GM21367 (cell line): ENCODE data around the gene MINDY1.

Experiments
- ATAC-seq: cut with Tn5 transposase; IDR thresholded peaks from one replicate; pipeline ENCODE4 v1.9.1; 2021; ENCODE audit not compliant: unreplicated experiment

The MINDY1 gene, protein sequence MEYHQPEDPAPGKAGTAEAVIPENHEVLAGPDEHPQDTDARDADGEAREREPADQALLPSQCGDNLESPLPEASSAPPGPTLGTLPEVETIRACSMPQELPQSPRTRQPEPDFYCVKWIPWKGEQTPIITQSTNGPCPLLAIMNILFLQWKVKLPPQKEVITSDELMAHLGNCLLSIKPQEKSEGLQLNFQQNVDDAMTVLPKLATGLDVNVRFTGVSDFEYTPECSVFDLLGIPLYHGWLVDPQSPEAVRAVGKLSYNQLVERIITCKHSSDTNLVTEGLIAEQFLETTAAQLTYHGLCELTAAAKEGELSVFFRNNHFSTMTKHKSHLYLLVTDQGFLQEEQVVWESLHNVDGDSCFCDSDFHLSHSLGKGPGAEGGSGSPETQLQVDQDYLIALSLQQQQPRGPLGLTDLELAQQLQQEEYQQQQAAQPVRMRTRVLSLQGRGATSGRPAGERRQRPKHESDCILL

GRCh38 chr1:151006327-151007052, at the start of gene MINDY1:
MINDY1 (minus strand) TSS chr1:151006902; CDS start chr1:151002617, 4,285 bp downstream.
- peak; percentile 43 for ATAC-seq

DNA sequence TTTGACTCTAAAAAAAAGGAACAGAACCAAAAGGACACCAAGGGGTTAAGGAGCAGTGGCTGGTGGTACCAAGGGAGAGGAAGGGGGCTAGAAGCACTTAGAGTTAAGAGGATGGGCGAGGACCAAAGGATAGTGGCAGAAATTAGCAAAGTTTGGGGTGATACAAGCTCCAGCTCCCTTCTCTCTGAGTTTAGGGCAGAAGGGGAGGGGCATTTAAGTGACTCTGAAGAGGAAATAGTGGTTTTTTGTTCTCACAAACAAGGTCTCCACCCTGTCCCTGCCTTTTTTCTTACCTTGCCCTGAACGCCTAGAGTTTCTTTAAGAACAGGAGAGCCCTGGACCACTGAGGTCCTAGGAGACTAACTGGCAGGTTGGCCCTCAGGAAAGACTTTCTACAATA, 49.4 kb upstream of the MINDY1 start:
- ATAC-seq: no peak

DNA sequence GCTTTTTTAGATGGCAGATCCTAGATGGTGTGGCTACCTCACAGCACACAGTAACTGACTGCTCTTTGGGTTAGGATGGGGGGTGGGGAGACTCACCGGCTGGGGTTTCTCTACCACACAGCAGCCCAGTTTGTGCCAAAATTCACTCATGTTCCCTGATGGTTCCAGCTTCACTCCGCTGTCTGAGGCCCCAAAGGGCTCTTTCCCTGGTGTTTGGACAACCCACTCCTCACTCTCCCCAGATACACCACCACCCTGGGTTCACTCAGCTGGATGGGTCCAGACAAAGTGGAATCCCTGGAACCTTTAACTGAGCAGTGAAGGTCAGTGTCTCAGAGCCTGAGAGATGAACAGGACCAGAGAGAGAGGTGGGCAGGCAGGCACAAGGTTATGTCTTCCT, 48.9 kb upstream of the MINDY1 start:
- no peak for ATAC-seq

DNA sequence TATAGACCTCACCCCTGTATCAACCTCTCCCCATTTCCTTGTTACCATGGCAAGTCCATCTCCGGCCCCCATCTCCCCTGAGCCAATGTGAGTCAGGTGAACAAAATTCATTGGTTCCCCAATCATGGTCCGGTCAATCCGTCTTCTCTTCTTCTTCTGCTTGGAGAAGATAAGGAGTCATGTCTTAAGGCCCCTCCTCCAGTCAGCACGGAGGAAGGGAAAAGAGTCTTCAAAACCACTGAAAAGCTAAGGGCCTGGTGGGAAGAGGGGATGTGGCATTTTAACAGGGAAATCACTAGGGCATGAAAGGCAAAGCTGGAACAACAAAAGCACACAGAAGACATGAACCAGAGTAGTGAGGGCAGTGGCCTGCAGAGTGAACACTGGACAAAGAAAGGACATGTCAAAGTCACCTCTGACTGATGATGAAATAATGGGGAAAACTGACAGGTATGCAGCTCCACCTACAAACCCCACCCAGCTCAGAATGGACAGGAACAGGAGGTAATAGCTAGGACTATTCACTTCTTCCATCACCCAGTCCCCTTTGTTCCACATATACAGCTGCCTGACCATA, 48.4 kb upstream of the MINDY1 start:
- no peak for ATAC-seq

- ATAC-seq: no peak
Measured at GRCh38 chr1:151051356-151052009, 44.8 kb upstream of the MINDY1 start.

DNA sequence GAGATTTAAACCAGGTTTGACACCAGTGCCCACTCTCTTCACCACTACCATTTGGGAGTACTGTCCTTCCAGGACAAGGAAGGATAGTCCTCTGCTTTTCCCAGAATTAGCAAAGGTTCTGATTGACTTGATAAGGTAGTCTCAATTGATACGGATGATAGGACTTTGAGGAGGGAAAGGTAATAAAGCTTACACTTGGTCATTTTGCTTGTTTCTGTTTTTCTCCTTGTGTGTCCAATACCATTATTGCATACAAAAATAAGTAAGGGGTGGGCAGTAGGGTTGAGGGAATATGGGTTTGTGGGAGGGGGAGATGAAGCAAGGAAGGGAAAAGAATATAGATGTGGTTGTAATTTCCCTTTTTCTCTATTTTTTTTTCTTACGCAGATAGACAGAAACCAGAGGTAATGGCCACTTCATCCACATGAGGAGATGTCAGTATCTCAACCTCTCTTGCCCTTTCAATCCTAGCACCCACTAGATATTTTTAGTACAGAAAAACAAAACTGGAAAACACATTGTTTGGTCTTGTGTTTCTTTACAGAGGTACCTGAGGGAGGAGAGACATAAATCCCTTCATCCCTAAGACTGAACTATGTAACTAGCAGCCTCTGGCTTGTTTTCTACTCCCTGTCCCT, 43.5 kb upstream of the MINDY1 start:
- no peak for ATAC-seq

- ATAC-seq: no peak
Measured at GRCh38 chr1:151049458-151049857, 42.8 kb upstream of the MINDY1 start.

- ATAC-seq: no peak
Measured at GRCh38 chr1:151048645-151049032, 41.9 kb upstream of the MINDY1 start.

DNA sequence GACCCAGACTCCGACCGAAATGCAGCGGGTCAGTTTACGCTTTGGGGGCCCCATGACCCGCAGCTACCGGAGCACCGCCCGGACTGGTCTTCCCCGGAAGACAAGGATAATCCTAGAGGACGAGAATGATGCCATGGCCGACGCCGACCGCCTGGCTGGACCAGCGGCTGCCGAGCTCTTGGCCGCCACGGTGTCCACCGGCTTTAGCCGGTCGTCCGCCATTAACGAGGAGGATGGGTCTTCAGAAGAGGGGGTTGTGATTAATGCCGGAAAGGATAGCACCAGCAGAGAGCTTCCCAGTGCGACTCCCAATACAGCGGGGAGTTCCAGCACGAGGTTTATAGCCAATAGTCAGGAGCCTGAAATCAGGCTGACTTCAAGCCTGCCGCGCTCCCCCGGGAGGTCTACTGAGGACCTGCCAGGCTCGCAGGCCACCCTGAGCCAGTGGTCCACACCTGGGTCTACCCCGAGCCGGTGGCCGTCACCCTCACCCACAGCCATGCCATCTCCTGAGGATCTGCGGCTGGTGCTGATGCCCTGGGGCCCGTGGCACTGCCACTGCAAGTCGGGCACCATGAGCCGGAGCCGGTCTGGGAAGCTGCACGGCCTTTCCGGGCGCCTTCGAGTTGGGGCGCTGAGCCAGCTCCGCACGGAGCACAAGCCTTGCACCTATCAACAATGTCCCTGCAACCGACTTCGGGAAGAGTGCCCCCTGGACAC, 41.4 kb upstream of the MINDY1 start:
- ATAC-seq: no peak

DNA sequence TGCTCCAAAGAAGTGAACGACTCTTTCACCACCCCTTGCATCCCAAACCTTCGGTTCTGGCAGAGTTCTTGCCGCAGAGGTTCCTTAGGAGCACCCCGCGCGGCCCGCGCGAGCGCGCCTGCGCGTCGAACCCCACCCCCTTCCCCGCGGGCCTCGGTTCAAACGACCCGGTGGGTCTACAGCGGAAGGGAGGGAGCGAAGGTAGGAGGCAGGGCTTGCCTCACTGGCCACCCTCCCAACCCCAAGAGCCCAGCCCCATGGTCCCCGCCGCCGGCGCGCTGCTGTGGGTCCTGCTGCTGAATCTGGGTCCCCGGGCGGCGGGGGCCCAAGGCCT, 40.9 kb upstream of the MINDY1 start, which contains the start of gene C1orf56:
Gene C1orf56 (plus strand): TSS at position 161 of the 334 bp plus-strand sequence. CDS start 97 bp downstream, at position 258.
- no peak for ATAC-seq

GRCh38 chr1:151043163-151043562, 36.5 kb upstream of the MINDY1 start:
- no peak for ATAC-seq

DNA sequence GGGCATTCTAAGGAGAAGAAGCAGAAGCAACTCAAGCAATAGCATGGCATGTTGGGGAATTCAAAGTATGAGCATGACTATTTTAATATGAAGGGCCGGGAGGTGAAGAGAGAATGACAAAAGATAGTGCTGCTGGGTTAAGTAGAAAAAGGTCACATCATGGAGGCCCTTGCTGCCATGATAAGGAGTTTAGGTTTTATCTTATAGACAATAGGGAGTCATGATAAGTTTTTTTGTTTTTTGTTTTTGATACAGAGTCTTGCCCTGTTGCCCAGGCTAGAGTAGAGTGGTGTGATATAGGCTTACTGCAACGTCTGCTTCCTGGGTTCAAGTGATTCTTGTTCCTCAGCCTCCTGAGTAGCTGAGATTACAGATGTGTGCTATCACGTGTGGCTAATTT, 32.8 kb upstream of the MINDY1 start:
- no peak for ATAC-seq

DNA sequence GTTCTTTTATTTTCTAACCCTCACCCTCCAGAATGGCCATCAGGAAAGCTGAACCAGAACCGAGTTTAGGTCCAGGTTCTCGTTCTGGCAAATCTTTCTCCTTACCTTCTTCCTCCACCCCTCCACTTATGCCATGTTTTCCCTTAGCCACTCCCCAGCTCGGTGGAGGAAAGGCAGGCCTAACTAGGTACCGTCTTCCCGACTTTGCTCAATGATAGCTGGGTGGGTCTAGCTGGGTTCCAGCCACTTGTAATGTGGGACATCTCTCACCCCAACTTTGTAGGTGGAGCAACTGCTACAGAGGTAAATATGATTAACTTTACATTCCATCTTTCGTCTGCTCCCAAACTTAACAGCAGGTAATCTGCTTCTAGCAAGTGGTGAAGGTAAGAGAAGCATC, 30.3 kb upstream of the MINDY1 start:
- ATAC-seq: no peak

- ATAC-seq: no peak
Measured at GRCh38 chr1:151036356-151036755, 29.7 kb upstream of the MINDY1 start, which contains the start of gene BNIPL. BNIPL (plus strand) TSS chr1:151036586; CDS start chr1:151036726, 140 bp downstream.

GRCh38 chr1:151035167-151035566, 28.5 kb upstream of the MINDY1 start:
- ATAC-seq: no peak

DNA sequence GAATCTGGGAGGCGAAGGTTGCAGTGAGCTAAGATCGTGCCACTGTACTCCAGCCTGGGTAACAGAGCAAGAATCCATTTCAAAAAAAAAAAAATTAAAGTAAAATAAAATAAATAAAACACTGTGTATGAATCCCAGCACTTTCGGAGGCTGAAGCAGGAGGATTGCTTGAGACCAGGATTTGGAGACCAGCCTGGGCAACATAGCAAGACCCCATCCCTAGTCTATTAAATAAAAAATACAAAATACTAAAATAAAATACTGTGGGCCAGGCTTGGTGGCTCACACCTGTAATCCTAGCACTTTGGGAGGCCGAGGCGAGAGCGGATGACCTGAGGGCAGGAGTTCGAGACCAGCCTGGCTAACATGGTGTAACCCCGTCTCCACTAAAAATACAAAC, 25.5 kb upstream of the MINDY1 start:
- ATAC-seq: no peak

GRCh38 chr1:151026460-151026859, 19.8 kb upstream of the MINDY1 start:
- ATAC-seq: no peak

- ATAC-seq: no peak
Measured at GRCh38 chr1:151024540-151025146, 17.9 kb upstream of the MINDY1 start.

DNA sequence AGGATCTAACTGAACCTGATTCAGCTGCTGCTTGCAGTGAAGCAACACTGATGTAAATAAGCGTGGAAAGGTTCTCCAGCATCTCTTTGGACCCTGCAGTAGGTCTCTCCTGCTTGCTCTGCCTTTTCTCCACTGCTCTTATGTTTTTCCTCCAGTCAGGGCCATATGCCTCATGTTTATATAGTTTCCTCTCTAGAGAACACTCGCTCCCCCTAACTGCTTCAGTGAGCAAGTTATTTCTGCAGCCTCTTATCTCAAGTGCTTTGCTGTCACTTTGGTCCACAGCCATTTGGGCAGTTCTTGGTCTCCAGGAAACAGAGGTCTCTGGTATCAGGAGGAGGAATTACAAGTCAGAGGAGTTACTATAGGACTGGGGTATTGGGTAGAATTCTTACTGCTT, 6.8 kb upstream of the MINDY1 start:
- no peak for ATAC-seq
